ENCODE measurements around the gene BMPR1B.

The BMPR1B gene

DNA sequence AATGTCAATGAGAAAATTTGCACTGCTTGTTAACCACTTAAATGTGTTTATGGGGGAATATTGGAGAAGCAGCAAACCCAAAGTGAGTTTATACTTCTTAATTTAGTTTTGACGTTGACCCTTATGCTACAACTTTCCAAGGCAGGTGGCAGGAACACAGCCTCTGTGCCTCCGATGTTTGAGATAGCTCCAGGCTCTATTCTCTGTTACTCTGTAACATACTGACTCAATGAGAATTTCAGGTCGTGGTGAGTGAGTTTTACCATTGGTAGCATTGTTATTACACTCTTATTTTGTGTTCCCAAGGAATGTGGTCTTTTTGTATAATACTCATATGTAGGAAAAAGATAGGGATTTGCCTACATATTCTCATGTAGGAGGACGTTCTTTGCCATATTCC, 210.7 kb downstream of the BMPR1B start:
- DNase-seq, result no peak

DNA sequence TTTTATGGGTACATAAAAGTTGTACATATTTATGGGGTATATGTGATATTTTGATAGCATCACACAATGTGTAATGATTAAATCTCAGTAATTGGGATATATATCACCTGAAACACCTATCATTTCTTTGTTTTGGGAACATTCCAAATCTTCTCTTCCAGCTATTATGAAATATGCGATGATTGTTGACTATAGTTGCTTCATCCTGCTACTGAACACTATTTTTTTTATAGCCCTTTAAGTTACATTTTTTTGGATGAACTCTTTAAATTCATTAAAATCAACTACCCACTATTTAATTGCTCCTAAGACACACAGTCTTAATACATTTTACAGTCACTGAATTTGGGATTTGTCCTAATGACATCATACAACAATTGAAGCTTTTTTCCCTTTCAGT, 212.9 kb downstream of the BMPR1B start:
- no peak for DNase-seq

DNA sequence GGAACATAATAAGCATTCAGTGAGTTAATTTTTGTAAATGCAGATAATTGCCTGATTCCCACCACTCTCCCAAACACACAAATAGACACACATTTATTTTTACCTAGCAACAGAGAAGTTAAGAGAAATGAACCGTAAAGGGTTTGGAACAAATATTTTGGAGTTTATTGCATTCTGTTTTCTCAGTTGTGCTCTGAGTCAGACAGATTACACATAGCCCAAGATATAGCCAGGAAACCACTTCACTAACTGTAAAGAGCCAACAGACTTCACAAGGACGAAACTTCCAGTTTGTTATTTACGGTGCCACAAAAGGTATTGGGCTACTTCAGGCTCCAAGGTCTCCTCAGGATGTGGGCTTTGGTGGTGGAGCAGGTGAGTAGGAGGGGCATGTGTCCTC, 217.0 kb downstream of the BMPR1B start:
- no peak for DNase-seq

DNA sequence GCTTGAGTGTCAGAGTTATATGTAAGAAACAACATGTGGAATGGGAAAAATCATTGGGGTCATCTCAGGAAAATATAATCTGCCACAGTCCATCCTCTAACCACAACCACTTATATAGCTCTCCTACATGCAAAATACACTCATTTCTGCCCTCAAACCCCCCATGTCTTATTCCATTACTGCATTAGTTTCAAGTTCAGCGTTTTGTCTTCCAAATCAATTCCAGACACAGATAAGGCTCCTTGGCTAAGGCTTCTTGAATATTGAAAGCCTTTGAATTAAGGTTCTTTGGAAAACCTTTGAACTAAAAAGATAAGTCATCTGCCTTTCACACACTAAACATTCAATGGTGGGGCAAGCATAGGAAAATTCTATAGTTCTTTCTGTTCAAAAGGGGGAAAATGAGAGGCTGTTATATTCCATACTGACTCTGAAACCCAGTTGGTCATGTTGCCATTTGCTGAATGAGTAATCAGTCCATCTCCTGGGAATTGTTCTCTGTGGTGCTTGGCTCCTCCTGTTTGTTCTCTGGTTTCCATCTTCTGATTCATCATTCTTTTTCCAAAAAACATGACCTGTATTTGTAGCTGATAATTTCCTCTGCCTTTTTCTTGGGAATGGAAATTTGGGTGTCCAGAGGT, 218.7 kb downstream of the BMPR1B start:
- no peak for DNase-seq

DNA sequence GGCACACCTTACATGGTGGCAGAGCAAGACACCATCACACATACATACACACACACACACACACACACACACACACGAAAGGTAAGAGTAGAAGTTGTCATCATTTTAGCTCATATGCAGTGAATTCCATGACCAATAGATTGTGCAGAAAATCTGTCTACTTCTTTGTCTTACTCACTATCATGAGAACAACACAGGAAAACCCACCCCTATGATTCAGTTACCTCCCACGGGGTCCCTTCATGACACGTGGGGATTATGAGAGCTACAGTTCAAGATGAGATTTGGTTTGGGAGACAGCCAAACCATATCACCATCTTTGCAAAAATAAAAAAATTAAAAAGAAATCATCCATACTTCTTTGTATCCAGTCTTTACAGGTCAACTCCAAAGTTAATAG, 221.1 kb downstream of the BMPR1B start:
- no peak for DNase-seq

DNA sequence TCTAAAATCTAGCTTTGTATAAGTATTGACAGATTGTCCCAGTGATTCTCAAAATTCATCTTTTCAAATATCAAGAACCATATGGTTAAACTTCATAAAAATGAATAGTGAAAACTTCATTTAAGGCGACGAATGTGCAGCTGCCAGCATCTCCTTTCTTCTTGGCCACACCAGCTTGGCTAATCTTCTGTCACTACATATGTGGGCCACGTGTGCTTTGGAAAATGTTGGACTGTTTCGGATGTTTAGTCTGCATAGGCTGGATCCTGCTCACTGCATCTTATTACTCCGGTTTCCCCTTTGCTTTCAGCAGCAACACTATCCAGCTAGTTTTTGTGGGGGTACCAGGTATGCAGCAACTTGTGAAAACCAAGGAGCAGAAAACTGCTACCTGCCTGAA, 221.9 kb downstream of the BMPR1B start:
- DNase-seq, result no peak

DNA sequence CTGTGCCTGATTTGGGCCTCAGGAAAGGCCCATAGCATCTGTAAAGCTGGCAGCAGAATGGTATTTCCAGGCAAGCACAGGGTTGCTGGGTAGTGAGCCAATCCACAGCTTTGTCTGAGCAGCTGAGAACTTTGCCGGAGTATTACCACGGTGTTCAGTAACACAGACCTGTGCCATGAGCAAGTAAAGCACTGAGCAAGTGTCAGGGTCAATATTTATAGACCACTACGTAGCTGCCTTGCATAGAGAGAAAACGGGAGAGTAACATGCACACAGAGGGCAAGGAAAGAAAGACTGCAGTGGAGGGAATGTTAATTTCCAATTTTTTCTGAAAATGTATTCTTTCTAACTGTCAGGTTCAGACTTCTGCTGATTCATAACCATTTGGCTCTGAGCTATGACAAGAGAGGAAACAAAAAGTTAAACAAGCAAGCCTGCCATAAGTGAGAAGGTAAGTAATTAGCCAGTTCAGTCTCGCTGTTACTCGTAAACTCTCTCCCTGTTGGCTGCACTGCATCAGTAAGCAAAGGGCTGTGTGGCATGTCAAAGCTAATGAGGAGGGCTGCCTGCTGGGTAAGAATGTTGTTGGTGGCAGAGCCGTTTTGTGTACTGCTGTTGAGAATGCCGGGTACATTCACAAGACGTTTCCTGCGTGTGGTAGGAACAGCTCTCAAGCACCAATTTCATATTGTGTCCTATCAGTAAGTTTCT, 238.1 kb downstream of the BMPR1B start:
- DNase-seq, result no peak

DNA sequence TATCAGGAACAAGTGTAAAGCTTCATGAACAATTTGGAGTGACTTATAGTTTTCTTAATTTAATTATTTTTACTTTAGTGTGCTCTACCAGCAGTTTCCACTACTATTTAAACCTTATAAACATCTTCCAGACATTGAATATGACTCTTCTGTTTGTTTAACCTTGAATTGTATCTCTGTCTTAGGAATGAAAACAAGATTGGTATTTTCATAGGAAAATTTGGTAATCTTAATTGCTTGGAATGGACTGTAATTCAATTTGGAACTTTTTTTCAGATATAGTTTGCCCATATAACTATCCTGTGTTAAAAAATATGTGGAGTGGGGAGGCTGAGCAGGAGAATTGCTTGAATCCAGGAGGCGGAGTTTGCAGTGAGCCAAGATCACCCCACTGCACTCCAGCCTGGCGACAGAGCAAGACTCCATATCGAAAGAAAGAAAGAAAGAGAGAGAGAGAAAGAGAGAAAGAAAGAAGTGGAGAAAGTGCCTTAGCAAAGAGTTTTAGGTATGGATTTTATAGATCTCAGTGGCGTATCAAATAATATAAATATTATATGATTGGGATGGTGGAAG, 242.4 kb downstream of the BMPR1B start:
- DNase-seq, result no peak

DNA sequence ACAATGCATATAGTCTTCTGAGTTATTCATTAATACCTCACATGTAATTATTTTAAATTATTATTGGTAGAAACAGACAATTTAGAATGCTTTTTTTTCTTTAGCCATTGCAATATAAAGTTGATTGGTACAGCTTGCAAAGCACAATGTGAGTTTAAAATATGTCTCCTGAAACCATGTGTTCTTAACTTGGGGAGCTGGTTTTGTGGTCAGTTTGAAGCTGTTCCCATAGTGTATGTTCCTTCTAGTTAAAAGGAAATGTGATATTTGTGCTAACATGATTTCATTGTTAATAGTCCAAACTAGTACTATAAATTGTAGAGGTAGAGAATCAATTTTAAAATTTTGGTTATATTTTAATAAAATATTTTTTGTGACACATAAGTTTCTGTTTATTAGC, 247.2 kb downstream of the BMPR1B start:
- no peak for DNase-seq

DNA sequence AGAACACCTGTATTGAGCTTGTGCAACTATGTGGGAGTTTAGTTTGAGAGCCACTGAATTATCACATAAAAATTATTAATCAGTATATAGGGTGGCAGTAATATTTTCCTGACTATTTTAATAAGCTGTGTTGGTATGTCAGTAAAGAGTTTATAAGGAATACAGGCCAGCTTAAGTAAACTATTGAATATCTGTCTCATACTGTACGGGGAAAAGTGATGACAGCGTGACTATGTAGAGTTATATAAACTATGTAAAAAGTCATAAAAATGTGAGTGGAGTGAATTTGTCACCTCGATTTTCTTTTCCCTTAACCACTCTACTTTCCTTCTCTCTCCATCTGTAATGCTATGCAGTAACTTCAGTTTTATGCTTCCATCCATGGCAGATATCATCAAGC, 250.2 kb downstream of the BMPR1B start:
- DNase-seq, result no peak

DNA sequence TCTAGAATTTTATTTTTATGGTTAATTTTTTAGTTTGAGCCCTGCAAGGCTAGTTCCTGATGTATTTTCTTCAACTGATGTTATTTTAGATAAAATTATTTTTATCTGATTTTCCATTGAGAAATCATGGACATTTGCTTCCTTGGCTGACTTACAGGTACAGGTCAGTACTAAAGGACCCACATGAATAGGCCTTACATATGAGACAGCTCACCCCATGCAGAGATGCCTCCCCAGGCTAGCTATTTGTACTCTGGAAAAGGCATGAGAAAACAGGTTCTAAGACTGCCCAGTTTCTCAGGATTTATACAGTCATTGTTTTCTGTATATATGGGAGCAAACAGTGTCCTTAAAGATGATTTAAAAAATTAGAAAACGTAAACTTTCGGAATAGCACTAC, 255.5 kb downstream of the BMPR1B start:
- DNase-seq, result no peak

DNA sequence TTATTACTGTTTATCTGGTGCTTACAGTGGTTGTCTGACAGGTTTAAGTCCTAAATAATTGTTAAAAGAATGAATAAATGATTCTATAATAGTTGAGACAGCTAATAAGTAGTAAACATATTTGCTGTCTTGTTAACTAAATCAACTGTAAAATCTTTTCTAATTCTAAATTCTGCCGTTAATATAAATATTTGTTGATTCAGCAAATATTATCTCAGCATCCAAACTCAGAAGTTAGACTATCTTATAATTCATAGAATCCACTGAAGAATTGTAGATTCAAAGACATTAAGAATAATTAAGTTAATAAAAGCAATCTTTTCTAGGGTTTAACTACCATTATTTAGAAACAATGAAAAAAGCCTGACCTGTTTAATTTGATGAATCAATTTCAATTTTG, 256.3 kb downstream of the BMPR1B start:
- no peak for DNase-seq

DNA sequence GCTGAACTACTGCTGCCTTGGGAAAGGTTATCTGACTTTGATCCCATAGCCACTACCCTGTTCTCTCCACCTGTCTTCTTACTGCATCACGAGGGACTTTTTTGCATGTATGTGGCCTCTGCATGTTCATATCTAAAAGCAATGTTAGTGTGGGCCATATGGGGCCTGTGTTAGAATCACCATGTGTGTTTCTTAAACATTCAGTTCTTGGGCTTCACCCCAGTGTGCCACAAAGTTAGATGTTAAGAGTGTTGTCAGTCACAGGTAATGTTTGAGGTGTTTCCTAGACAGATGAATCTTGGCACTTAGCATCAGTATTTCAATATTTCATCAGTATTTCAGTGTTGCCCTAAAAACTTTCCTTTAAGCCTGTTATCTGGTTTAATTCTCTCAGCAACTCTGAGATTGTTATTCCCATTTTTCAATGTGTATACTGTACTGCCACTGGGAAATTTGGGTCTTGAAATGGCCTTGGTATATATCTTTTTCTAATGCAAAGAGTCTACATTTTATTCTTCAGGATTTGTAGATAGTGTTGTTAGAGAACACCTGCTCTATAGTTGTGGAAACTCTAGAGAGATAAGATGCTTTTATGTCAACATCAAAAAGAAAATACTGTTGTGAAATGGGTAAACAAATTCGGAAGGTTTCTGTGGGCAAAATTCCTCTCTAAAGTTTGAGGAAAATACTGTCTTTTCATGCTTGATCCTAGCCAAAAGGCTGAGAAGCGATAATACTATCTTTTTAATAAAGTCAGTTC, 259.7 kb downstream of the BMPR1B start:
- no peak for DNase-seq

DNA sequence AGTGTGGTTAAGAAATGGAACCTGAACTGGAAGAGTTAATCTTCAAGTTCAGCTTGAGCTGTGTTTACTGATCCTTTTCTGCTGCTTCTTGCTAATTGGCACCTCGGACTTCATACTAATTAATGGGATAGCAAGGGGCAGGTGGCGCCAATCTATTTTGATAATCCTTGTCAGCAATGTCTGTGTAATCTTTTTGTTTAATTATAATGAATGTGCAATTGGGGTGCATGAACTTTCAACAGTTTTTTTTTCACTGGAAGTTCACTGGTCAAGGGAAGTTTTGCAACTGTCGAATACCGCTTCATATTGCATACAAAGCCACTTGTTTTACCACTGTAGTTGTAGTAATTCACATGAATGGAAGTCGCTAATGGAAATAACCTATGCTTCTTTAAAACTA, 261.0 kb downstream of the BMPR1B start:
- DNase-seq, result peak; percentile 4 to 59

DNA sequence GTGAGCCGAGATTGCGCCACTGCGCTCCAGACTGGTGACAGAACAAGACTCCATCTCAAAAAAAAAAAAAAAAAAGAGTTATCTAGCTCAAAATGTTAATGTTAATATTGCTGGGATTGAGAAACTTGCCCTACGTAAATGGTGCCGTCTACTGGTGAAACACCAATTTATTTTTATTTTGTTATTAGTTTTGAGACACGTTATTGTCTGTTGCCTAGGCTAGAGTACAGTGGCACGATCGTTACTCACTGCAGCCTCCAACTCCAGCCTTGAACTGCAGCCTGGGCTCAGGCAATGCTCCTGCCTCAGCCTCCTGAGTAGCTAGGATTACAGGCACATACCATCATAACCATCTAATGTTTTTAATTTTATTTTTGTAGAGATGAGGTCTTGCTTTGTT, 262.8 kb downstream of the BMPR1B start:
- DNase-seq, result no peak

DNA sequence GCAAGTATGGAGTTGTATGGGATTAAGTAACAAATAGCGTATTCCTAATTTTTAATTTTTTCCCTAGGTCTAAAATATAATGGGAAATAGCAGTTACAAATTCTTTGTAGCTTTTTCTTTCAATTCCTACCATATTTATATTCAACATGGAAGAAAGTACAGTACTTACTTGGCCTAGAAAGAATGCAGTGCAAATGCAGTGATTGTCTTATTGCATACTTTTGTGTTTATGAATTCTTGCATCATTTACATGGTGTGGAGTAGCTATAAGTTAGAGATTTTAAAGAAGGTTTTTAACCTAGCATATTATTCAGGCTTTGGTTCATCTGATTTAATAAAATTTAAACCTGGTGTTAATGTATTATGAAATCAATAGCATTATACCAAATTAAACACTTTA, 263.3 kb downstream of the BMPR1B start:
- no peak for DNase-seq

DNA sequence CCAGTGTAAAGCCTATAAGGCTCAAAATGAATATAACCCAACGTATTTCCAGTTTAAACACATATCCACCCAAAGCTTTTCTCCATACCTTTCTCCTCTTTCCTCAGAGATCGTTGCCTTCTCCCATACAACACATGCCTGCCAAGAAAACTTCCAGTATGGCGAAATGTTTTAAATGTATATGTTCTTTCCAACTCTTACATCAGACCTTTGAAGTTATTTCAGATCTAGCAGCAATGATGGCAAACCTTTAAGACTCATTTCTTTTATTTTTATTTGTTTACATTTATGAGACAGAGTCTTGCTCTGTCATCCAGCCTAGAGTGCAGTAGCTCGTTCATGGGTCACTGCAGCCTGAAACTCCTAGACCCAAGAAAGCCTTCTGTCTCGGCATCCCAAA, 265.4 kb downstream of the BMPR1B start:
- DNase-seq, result no peak

DNA sequence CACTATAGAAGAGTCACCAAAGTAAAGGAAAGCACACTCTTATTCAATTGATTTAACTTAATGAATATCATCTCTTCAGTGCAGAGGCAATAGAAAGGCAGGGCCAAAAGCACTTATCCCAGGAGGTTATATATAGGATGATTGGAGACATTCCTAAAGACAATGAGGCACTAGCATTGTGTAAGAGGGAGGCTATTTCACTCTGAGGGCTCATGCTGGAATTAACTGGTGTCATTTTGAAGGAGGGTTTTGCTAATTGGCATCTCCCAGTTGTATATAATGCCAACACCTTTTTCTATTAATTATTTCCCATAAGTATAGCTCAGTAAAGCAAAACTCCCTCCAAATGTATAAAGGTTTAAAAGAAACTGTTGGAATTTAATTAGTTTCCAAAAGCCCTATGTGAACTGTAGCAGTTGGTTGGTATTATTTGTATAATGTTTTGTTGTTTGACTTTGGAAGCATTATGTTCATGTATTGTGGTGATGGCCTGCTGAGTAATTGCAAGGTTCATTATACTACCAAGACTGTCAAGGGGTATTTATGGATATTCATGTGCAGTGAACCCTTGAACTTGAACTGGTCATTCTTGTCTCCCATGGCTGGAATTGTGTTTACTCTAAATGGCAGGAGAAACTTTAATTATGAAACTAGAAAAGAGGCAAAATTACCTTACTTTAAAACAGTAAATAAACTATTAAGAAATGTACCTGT, 270.3 kb downstream of the BMPR1B start:
- DNase-seq, result no peak

DNA sequence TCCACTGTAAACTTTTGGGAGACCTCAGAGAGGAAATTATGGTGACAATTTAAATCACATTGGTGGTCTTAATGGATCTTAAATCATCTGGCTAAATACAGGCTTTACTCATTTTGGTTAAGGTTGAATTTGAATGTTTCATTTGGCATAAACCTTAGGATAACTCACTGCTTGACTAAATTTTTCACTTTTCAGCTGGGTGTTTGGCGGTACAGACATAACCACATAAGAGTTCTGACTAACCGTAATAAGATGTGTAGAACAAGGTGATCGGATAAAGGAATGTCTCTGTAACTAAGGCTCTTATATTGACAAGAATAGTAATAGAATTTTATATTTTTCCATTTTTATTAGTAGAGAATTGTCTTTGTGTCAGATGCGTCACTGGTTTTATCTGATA, 281.0 kb downstream of the BMPR1B start:
- no peak for DNase-seq

DNA sequence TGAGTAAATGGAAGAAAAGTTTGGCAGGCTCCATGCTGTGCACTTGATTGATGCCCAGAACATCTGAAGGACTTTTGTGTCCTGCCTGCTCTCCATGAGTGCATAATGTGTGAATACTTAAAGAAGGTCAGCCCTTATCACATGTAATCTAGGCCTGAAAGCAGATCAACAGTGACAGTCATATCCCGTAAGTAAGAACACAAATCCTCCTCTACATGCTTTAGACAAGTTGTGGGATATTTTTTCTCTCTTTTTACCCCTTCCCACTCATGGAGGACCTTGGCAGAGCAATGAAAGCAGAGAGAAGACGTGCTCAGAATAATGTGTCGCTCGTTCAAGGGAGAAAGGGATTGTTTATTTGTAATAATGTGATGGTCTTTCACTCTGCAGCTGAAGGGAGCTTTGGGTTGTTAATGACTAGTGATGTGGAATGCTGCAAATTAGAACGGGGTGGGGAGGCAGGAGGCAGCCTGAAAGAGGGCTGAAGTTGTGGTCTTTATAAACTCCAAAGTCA, 286.6 kb downstream of the BMPR1B start:
- DNase-seq, result no peak

DNA sequence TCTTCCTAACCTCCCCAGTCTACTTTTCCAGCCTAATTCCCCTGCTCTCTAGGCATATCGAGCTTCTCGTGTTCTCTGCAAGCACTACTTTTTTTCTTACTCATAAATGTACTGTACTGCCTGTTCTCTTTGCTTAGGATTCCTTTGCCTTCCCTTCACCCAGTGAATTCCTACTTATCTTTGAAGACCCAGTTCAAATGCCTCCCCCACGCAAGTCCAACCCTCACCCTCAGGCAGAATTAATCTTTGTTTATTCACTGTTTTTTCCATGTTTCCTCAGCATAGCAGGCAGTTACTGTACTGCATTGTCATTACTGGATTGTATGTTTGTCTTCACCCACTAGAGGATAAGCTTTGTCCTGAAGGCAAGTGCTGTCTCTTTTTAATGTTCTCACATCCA, 287.7 kb downstream of the BMPR1B start:
- no peak for DNase-seq

DNA sequence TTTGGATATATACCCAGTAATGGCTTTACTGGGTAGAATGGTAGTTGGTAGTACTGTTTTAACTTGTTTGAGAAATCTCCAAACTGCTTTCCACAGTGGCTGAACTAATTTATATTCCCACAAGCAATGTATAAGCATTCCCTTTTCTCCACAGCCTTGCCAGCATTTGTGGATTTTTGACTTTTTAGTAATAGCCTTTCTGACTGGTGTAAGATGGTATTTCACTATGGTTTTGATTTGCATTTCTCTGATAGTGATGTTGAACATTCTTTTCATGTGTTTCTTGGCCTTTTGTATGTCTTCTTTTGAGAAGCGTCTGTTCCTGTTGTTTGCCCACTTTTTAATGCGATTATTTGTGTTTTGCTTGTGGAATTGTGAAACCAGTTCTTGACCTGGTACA, 290.5 kb downstream of the BMPR1B start:
- no peak for DNase-seq

Data from NCI-H524 (cell line).